ENCODE data around the gene ZNF26. TPM values are rescaled to one million over a fixed set of nuclear protein-coding genes. Genes with fewer than 3 reads are reported as not detected.

ZNF26 gene
- total RNA-seq, 1 experiment from 2014 or later, result 25.3 TPM

- Mint-ChIP-seq H3K4me1 (ENCODE audit: low read depth, unreplicated experiment) (peaks cover 23% of the 10 kb centered on the region), H3K27ac (ENCODE audit: unreplicated experiment) (no peak overlapping the region), H3K27me3 (ENCODE audit: unreplicated experiment) (no peaks in the 10 kb centered on the region), H3K4me3 (ENCODE audit: low read depth, unreplicated experiment) (no peak overlapping the region), H3K9me3 (ENCODE audit: low read depth, unreplicated experiment) (peaks cover 17% of the 10 kb centered on the region), H3K36me3 (ENCODE audit: insufficient read depth, unreplicated experiment) (peaks cover 57% of the 10 kb centered on the region)
- intact Hi-C loops (cut with micrococcal nuclease; ENCODE audit: unreplicated experiment), result no loop called here
- no peak for DNase-seq
- TF ChIP-seq CTCF (IDR thresholded peaks at IDR 0.05; ENCODE audit: unreplicated experiment), result no peak
- no TSS peak for BruUV-seq (replicated peaks)
- CTCF ChIA-PET, result interaction anchor here (0.6 kb wide), 1 partner anchor 44 kb away, joined by 3 read pairs; no protein-coding TSS in a partner anchor
Observed at GRCh38 chr12:132951649-132952048, 34.5 kb upstream of the ZNF26 start.

- H3K4me3 Mint-ChIP-seq (ENCODE audit: low read depth, unreplicated experiment), result no peak overlapping the region
- BruUV-seq (replicated peaks), result no TSS peak
- TF ChIP-seq CTCF (IDR thresholded peaks at IDR 0.05; ENCODE audit: unreplicated experiment), result no peak
- H3K4me1 Mint-ChIP-seq (ENCODE audit: low read depth, unreplicated experiment), result peaks cover 27% of the 10 kb centered on the region
- intact Hi-C loops (cut with micrococcal nuclease; ENCODE audit: unreplicated experiment), result no loop called here
- peaks cover 17% of the 10 kb centered on the region for H3K9me3 Mint-ChIP-seq (ENCODE audit: low read depth, unreplicated experiment)
- CTCF ChIA-PET, result interaction anchor here (0.6 kb wide), 1 partner anchor 45 kb away, joined by 3 read pairs; no protein-coding TSS in a partner anchor
- peaks cover 62% of the 10 kb centered on the region for H3K36me3 Mint-ChIP-seq (ENCODE audit: insufficient read depth, unreplicated experiment)
- H3K27ac Mint-ChIP-seq (ENCODE audit: unreplicated experiment), result no peak overlapping the region
- DNase-seq, result no peak
- no peaks in the 10 kb centered on the region for H3K27me3 Mint-ChIP-seq (ENCODE audit: unreplicated experiment)
Observed at GRCh38 chr12:132952371-132953162, 33.6 kb upstream of the ZNF26 start.

- Mint-ChIP-seq H3K4me3 (ENCODE audit: low read depth, unreplicated experiment) (no peak overlapping the region), H3K27ac (ENCODE audit: unreplicated experiment) (no peak overlapping the region), H3K4me1 (ENCODE audit: low read depth, unreplicated experiment) (peaks cover 27% of the 10 kb centered on the region), H3K36me3 (ENCODE audit: insufficient read depth, unreplicated experiment) (peaks cover 61% of the 10 kb centered on the region), H3K9me3 (ENCODE audit: low read depth, unreplicated experiment) (peaks cover 17% of the 10 kb centered on the region), H3K27me3 (ENCODE audit: unreplicated experiment) (no peaks in the 10 kb centered on the region)
- intact Hi-C loops (cut with micrococcal nuclease; ENCODE audit: unreplicated experiment), result no loop called here
- TF ChIP-seq CTCF (IDR thresholded peaks at IDR 0.05; ENCODE audit: unreplicated experiment), result no peak
- CTCF ChIA-PET, result no interaction called here
- BruUV-seq (replicated peaks), result no TSS peak
- no peak for DNase-seq
Observed at GRCh38 chr12:132953163-132953425, 33.1 kb upstream of the ZNF26 start.

GRCh38 chr12:132953771-132954170 lies 32.4 kb upstream of the ZNF26 start:
- Mint-ChIP-seq H3K36me3 (ENCODE audit: insufficient read depth, unreplicated experiment) (peaks cover 56% of the 10 kb centered on the region), H3K27ac (ENCODE audit: unreplicated experiment) (peak overlapping the region; percentile 80), H3K4me1 (ENCODE audit: low read depth, unreplicated experiment) (peaks cover 27% of the 10 kb centered on the region), H3K9me3 (ENCODE audit: low read depth, unreplicated experiment) (peaks cover 17% of the 10 kb centered on the region), H3K4me3 (ENCODE audit: low read depth, unreplicated experiment) (no peak overlapping the region), H3K27me3 (ENCODE audit: unreplicated experiment) (no peaks in the 10 kb centered on the region)
- no peak for DNase-seq
- CTCF ChIA-PET, result no interaction called here
- intact Hi-C loops (cut with micrococcal nuclease; ENCODE audit: unreplicated experiment), result no loop called here
- no peak for TF ChIP-seq CTCF (IDR thresholded peaks at IDR 0.05; ENCODE audit: unreplicated experiment)
- no TSS peak for BruUV-seq (replicated peaks)

Data from Calu3 (cell line).